Left colon (tissue), 2 donors: ENCODE results near the gene SLC18A3. TPM values are rescaled to one million over a fixed set of nuclear protein-coding genes. Genes with fewer than 3 reads are reported as not detected.

ENCODE experiments used
- ATAC-seq: fragments of 200-7000 bp; cut with Tn5 transposase; one replicate; pipeline ENCODE4 v1.9.1; 2020; ENCODE audit warnings: mild to moderate bottlenecking, moderate library complexity
- DNase-seq, 2 donors: peaks; one replicate each; pipeline ENCODE4 v3.0.0-alpha.2; 2020
- intact Hi-C, 2 donors: fragments of 100-400 bp; cut with DNase I in 1 of 2; cut with micrococcal nuclease in 1 of 2; formaldehyde crosslinking; loops; one replicate each; pipeline versions ENCODE4 v1.11.2 to v1.14.0; 2022; cut with DNase I, micrococcal nuclease
- total RNA-seq, 2 donors: library from RNA; stranded (reverse); fragmentation: NEBNext Ultra II Directional; extraction: Animal tissue kit (Norgen Biotek cat#: 25700); gene quantifications; one replicate each; pipeline ENCODE4 v1.2.1, GENCODE V29; 2021
- donor health status: DM: no; HTN: no; CAD: no.
- donor health status: DM: yes; HTN: yes; CAD: no.

SLC18A3 gene
- total RNA-seq, 2 donors from 2014 or later: 0.12 to 0.14 TPM

GRCh38 chr10:49645417-49645816 lies 35.3 kb downstream of the SLC18A3 start:
- intact Hi-C loops: no loop called here
- no peak for DNase-seq

GRCh38 chr10:49645871-49646870 lies 36.1 kb downstream of the SLC18A3 start:
- ATAC-seq (no peak), DNase-seq (no peak)
- intact Hi-C loops: no loop called here

More at GRCh38 chr10:49645417-49645816, 35.3 kb downstream of the SLC18A3 start:
- ATAC-seq: no peak

- intact Hi-C loops: no loop called here
- DNase-seq: no peak
- no peak for ATAC-seq
Measured at GRCh38 chr10:49647554-49647953, 37.4 kb downstream of the SLC18A3 start.

DNA sequence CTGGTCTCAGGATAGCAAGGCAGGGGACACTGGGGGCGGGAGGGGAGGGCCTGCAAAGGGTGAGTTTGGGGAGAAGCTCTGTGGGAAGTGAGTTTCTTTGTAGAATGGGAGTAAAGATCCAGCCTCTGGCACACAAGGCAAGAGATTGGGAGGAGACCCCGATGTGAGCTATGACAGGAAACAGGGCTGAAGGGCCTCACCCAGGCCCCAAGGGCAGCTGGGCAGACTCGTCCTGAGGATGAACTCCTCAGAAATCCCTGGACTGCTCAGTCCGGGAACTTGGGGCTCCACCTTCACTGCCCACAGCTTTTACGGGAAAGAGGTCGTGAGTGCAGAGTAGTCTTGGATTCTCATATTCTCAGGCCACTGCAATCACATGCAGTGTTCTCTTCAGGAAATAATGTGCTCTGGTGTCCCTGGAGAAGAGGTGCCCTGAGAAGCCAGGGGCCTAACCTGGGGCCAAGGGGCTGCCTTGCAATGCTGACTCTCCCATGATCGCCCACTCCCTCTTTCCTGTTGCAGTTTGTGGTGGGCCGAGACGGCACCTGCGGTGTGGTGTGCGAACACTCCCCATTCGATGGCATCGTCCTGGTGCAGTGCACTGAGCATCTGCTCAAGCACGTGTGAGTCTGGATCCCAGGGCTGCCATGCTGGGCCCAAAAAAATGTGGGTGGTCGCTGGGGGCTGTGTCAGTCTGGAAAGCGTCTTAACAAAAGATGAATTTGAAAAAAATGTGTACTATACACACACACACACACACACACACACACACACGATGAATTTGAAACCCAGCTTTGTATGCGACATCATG lies 38.1 kb downstream of the SLC18A3 start:
- intact Hi-C loops: no loop called here
- DNase-seq: no peak
- ATAC-seq: no peak

GRCh38 chr10:49649294-49649693 lies 39.2 kb downstream of the SLC18A3 start:
- ATAC-seq (no peak), DNase-seq (no peak)
- intact Hi-C loops: no loop called here

- ATAC-seq: no peak
- intact Hi-C loops: no loop called here
- no peak for DNase-seq
Measured at GRCh38 chr10:49649936-49650723, 40.0 kb downstream of the SLC18A3 start.

DNA sequence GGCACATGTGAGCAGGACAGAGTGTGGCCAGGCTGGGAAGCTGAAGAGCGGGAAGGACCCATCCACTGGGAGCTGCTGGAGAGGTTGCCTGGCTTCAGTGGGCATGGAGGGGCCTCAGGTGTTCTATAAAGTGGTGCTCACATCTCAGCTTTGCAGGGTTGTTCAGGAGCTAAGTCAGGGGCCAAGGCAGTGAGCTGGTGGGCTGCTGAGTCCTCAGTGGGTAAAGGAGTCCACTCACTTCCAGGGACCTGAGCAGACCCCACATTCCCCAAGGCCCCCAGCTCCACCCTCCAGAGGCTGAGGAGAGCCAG lies 40.6 kb downstream of the SLC18A3 start:
- intact Hi-C loops: no loop called here
- no peak for DNase-seq
- no peak for ATAC-seq

DNA sequence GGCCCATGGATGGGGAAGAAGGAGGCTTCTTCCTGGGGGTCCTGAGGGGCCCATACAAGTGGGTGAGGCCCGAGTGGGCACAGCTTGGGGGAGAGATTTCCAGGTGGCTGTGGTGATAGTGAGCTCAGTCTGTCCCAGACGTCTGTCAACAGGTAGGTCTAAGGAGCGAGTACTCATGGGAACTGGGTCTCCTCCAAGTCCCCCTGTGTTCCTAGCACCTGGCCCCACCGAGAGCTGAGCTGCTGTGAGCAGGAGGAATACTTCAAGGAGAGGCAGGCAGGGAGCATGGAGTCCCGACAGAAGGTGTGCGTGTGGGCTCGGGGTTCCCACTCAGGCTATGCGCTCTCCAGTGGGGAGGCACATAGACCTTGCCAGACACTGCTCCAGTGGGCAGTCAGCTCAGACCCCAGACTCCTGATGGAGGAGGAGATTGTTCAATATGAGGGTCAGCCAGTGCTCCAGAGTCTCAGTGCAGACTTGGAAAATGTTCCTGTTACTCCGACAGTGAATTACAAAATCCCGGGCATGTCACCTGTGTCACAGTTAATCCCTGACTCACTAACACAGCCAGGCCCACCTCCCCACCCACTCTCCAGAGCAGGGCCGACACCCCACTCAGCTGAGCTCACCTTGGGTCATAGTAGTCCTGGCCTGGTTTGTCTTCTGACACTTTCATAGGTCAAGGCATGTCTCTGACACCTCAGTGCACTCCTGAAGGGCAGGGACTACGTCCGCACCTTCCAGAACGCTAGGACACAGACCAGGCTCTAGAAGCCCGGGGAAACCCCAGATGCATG lies 41.1 kb downstream of the SLC18A3 start:
- ATAC-seq (no peak), DNase-seq (no peak)
- intact Hi-C loops: no loop called here

DNA sequence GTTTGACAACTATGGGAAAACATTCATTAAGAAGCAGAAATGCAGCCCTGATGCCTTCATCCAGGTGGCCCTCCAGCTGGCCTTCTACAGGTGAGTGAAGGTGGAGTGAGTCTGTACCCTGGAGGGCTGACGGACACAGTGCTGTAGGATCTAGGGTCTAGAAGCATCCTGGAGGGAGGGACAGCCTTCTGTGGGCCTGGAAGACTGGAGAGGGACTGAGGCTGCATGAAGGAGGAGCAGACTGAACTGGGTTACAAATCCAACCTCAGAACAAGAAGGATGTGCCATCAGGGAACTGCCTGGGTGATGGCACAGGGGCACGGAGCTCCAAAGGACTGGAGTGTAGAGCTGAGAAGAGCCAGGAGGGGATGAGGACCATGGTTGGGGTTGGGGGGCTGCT lies 41.8 kb downstream of the SLC18A3 start:
- ATAC-seq (no peak), DNase-seq (no peak)
- intact Hi-C loops: no loop called here

GRCh38 chr10:49652421-49653272 lies 42.5 kb downstream of the SLC18A3 start:
- DNase-seq (no peak), ATAC-seq (peak; percentile 22)
- intact Hi-C loops: no loop called here

DNA sequence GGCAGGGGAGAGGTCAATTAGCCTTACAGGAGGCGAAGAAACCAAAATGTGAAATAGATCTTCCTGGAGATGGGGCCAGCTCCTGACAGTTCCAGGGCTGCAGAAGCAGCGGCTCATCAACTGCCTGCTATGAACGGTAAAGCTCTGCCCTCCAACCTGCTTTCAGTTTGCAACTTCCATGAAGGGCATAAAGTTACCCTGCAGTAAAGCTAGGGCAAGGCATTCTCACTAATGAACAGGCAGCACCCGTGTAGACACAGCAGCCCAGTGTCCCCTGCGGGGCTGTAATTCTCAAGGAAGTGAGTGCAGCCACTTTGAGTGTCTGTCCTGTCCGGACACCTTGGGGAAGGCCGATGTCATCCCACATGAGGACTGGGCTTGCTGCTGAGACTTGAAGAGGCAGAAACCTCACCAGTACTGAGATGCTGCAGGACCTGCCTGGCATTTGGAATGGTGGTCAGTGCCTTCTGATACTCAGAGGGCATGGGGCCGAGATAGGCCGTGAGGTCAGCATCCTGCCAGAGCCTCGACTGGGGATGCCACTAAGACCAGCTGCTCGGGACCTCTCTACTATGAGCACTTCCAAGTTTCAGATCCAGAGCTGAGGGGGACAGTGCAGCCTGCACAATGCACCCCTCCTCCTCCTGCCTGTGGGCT lies 43.3 kb downstream of the SLC18A3 start:
- DNase-seq (no peak), ATAC-seq (no peak)
- intact Hi-C loops: no loop called here

DNA sequence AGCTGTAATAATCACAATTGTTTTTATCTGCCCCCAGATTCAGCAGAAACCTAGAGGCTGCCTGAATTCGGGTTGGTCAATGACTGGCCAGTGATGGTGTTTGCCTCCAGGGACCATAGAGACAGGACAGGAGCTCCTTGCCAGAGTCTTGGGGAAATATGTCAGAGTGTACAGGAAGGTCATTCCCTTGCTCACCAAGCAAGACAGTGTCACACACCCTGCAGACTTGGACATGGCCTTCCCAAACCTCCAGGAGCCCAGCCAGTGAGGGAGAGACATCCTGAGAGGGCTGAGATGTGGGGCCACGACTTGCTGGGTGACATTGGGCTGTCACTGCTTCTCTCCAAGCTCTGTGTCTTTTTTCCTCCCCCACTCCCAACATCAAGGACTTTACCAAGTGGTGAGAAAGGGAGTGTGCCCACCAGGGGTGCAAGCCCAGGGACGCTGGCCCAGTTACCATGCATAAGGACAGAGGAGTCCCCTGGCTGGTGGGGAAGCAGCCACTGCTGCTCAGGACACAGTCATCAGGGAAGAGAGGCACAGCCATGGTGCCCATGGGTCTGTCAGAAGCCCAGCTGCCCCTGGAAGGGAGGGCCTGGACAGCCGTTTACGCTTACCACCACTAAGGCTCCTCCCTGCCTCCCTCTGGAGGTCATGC lies 44.1 kb downstream of the SLC18A3 start:
- ATAC-seq (no peak), DNase-seq (no peak)
- intact Hi-C loops: no loop called here

GRCh38 chr10:49655099-49655498 lies 45.0 kb downstream of the SLC18A3 start:
- no peak for ATAC-seq
- no peak for DNase-seq
- intact Hi-C loops: no loop called here

- ATAC-seq: no peak
- DNase-seq: no peak
- intact Hi-C loops: no loop called here
Measured at GRCh38 chr10:49656845-49657493, 46.9 kb downstream of the SLC18A3 start.

GRCh38 chr10:49657606-49658005 lies 47.5 kb downstream of the SLC18A3 start:
- intact Hi-C loops: no loop called here
- DNase-seq: no peak
- no peak for ATAC-seq
